GM21360 (cell line): ENCODE results near the gene MEGF11.

Experiments used
- ATAC-seq: cut with Tn5 transposase; IDR thresholded peaks from one replicate; pipeline ENCODE4 v1.9.1; 2021; ENCODE audit warnings: mild to moderate bottlenecking, moderate library complexity; ENCODE audit not compliant: unreplicated experiment

MEGF11 gene

GRCh38 chr15:66041276-66041675, 212.3 kb downstream of the MEGF11 start:
- no peak for ATAC-seq

- no peak for ATAC-seq
Measured at GRCh38 chr15:66040211-66040892, 213.2 kb downstream of the MEGF11 start.

- no peak for ATAC-seq
Measured at GRCh38 chr15:66039117-66039871, 214.3 kb downstream of the MEGF11 start.

GRCh38 chr15:66038387-66039116, 215.0 kb downstream of the MEGF11 start:
- no peak for ATAC-seq

DNA sequence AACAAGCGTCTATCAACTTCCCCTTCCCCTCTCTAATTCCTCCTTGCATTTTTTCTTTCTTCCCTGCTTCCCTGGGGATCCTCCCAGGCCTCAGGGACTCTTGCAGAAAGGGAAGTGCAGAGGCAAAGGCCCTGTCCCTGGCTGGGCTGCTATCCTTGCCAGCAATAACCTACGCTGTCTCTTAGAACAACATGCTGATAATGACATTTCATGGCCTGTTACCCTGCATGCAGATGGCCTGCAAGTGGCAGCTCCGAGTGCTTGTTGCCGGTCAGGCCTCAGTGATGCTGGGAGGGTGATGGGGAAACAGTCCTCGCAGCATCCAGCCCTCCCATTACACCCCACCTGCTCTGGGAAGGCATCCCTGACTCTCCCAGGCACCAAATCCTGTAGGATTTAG, 216.7 kb downstream of the MEGF11 start:
- no peak for ATAC-seq

DNA sequence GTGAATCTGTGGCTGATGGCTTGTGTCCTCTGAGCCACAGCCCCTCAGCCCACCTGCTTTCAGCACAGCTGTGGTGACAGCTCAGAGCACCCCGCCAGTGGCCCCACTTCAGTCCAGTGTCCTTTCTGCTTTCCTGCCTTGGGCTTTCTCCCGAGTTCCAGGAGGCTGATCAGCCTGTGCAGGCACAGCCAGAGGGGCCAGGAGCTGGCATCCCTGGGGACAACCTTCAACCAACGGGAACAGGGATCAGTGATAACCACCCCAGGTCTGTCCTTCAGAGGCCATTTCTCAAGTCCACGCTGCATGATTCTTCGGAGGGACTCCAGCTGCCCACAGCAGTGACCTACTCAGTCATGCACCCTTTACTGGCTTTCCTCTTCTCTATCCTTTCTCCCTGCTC, 217.6 kb downstream of the MEGF11 start:
- ATAC-seq: no peak

DNA sequence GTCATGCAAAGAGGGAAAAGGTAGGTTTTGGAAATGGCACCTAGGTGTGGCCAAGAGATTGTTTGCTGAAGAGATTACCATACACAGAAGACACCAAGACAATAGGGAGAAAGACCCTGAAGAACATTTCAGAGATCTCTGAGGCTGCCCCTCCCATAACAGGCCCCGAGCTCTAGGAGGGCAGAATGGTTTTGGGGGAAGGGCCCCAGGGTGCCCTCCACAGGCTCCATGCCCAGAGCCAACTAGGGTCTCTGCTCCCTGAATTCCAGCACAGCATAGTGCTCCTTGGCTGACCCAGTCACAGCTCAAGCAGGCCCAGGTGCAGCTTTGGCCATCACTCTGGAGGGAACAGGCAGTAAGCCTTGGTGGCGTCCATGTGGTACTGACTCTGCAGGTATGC, 220.4 kb downstream of the MEGF11 start:
- ATAC-seq: no peak

DNA sequence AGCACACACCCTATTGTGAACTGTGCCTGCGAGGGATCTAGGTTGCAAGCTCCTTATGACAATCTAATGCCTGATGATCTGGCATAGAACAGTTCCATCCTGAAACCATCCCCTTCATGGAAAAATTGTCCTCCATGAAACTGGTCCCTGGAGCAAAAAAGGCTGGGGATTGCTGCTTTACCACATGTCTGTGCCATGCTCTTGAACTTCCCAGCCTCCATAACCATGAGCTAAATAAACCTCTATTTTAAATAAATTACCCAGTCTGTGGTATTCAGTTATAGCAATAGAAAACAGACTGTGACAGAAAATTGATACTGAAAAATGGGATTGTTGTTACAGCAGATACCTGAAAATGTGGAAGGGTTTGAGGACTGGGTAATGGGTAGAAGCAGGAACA, 221.5 kb downstream of the MEGF11 start:
- ATAC-seq: no peak

DNA sequence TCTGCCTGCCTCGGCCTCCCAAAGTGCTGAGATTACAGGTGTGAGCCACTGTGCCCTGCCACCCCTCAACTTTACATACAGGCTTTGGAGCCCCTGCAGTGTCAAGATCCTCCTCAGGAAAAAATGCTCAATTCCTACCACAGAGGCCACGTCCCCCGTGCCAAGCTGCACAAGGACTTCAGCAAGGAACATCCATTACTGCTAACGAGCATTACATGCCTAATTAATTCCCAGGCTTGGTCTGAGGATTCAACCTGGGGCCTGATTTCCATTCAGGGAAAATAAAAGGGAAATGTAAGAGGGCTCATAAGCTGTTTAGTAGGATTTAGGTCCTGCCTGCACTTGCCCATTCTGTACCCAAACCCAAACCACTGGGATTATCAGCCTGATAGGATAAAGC, 222.9 kb downstream of the MEGF11 start:
- ATAC-seq: no peak

DNA sequence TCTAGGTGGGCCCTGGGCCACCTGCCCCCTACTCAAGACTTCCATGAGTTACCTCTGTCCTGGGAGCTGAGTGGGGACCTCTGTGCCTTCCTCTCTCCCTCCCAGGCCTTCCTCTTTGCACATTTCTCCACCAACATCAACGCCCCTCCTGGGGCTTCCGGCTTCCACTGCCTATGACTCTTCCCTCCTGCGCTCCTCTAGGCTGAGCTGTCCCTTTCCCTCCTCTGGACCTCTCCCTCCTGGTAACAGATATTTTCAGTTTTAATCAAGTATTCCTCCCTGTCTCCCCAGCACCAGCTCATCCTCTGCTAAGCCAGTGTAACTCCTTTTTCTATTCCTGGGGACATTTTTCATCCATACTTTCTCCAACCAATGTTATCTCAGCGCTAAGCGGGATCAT, 223.9 kb downstream of the MEGF11 start:
- ATAC-seq: no peak

GRCh38 chr15:66027268-66027805, 226.2 kb downstream of the MEGF11 start:
- ATAC-seq: no peak

DNA sequence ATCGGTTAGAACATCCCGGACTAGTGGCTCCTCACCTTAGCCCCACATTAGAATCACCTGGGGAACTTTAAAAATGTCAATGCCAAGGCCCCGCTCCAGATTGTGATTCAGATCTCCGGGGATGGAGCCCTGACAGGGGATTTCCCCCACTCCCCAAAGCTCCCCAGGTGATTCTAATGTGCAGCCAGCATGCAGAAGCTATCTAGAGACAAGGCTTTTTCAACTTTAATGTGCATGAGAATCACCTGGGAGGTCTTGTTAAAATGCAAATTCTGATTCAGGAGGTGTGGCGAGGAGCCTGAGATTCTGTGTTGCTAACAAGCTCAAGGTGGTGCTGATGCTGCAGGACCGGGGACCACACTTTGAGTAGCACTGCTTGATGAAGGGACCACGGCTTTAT, 227.6 kb downstream of the MEGF11 start:
- no peak for ATAC-seq

DNA sequence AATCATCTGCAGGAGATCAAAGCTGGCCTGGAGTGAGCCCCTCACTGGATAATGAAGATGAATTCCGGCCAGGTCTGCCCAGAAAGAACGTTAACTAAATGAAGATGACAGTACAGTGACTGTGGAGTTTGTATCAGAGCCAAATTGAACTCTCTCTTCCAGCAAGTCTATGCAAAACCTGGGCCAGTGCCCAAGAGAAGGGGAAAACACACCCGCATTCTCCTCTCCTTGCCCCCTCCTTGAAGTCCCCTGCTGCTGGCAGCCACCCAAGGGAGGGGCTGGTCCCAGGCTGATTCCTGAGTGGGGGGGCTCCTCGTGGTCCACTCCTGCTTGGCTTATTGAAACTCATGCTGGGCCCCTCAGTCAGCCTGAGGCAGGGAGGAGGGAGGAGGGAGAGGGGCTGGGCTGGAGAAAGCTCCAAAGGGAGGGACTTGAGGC, 228.5 kb downstream of the MEGF11 start:
- ATAC-seq: no peak

- no peak for ATAC-seq
Measured at GRCh38 chr15:66024116-66024515, 229.4 kb downstream of the MEGF11 start.

GRCh38 chr15:66023311-66023972, 230.1 kb downstream of the MEGF11 start:
- no peak for ATAC-seq

- no peak for ATAC-seq
Measured at GRCh38 chr15:66022163-66022525, 231.4 kb downstream of the MEGF11 start.

GRCh38 chr15:66021496-66022162, 231.9 kb downstream of the MEGF11 start:
- ATAC-seq: no peak

- no peak for ATAC-seq
Measured at GRCh38 chr15:66019826-66020398, 233.6 kb downstream of the MEGF11 start.

- no peak for ATAC-seq
Measured at GRCh38 chr15:66019368-66019767, 234.2 kb downstream of the MEGF11 start.

DNA sequence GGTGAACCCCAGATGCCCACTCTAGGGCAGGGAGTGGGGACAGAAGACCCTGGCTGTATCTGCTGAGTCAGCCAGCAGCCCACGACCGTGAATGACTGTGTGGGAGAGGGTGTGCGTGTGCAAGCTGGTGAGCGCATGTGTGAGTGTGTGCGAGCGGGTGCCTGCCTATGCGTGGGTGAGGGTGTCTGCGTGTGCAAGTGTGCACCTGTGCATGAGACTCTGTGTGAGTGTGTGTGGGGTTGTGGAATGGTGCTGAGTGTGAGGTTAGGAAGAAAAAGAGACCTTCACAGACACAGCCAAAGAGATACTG, 235.1 kb downstream of the MEGF11 start:
- no peak for ATAC-seq
